Loucy (cell line): Measurements from ENCODE around the gene CDS2.

Source experiments
- H2AFZ ChIP-seq: fragments of 200-600 bp; sonication (generic); 2 replicates; pipeline ENCODE4 v1.6.0; 2016; ENCODE audit warnings: antibody characterized with exemption, mild to moderate bottlenecking, low read length, moderate library complexity
- H3F3A ChIP-seq: fragments of 200-600 bp; 2 replicates; pipeline ENCODE4 v1.6.0; 2016; ENCODE audit warnings: antibody characterized with exemption, low read depth, mild to moderate bottlenecking
- H3K27me3 ChIP-seq: fragments of 200-600 bp; sonication (generic); 2 replicates; pipeline ENCODE4 v1.6.1; 2014; ENCODE audit warnings: low read length, mild to moderate bottlenecking; ENCODE audit not compliant: insufficient read depth, poor library complexity, severe bottlenecking
- H3K36me3 ChIP-seq: fragments of 200-600 bp; sonication (generic); 2 replicates; pipeline ENCODE4 v1.6.1; 2016; ENCODE audit warnings: low read length; ENCODE audit not compliant: insufficient read depth
- H3K4me1 ChIP-seq: fragments of 200-600 bp; sonication (generic); 2 replicates; pipeline ENCODE4 v1.5.1; 2014; ENCODE audit warnings: low read length, mild to moderate bottlenecking; ENCODE audit not compliant: insufficient read depth, poor library complexity, severe bottlenecking
- H3K4me2 ChIP-seq: fragments of 200-600 bp; sonication (generic); 2 replicates; pipeline ENCODE4 v1.6.0; 2014; ENCODE audit warnings: antibody characterized with exemption, low read length, low read depth, mild to moderate bottlenecking; ENCODE audit not compliant: poor library complexity, severe bottlenecking
- H3K4me3 ChIP-seq: fragments of 200-600 bp; sonication (generic); 2 replicates; pipeline ENCODE4 v1.5.1; 2014; ENCODE audit warnings: low read length, mild to moderate bottlenecking, mixed read lengths; ENCODE audit not compliant: poor library complexity, severe bottlenecking
- H3K79me2 ChIP-seq: fragments of 200-600 bp; sonication (generic); 2 replicates; pipeline ENCODE4 v1.6.1; 2014; ENCODE audit warnings: low read length; ENCODE audit not compliant: insufficient read depth
- H3K9ac ChIP-seq: fragments of 200-600 bp; sonication (generic); 2 replicates; pipeline ENCODE4 v1.6.0; 2014; ENCODE audit warnings: mild to moderate bottlenecking, low read depth, low read length, moderate library complexity; ENCODE audit not compliant: poor library complexity, severe bottlenecking
- H3K9me2 ChIP-seq: fragments of 200-600 bp; sonication (generic); replicated peaks from 2 replicates; pipeline ENCODE4 v1.6.1; 2016; ENCODE audit warnings: low read depth, low read length, mixed read lengths
- H3K9me3 ChIP-seq: fragments of 200-600 bp; sonication (generic); 2 replicates; pipeline ENCODE4 v1.6.1; 2014; ENCODE audit warnings: mild to moderate bottlenecking, antibody characterized with exemption, low read length, low read depth; ENCODE audit not compliant: insufficient read depth
- H4K20me1 ChIP-seq: fragments of 200-600 bp; sonication (generic); 2 replicates; pipeline ENCODE4 v1.6.0; 2014; ENCODE audit warnings: antibody characterized with exemption, low read length, mild to moderate bottlenecking; ENCODE audit not compliant: insufficient read depth, poor library complexity, severe bottlenecking
- CTCF ChIP-seq: fragments of 200-600 bp; sonication (generic); conservative IDR thresholded peaks from 2 replicates; pipeline ENCODE4 v1.5.1; 2014; ENCODE audit warnings: mild to moderate bottlenecking, antibody characterized with exemption, low read length
- EZH2phosphoT487 ChIP-seq: fragments of 200-600 bp; IDR thresholded peaks from 2 replicates; pipeline ENCODE4 v1.6.1; 2018; ENCODE audit warnings: antibody characterized with exemption, mild to moderate bottlenecking, moderate library complexity, borderline replicate concordance

CDS2 gene

GRCh38 chr20:5126512-5127203 is at the start of gene CDS2:
CDS2 (plus strand) TSS chr20:5127008; CDS start chr20:5127093, 85 bp downstream.
- TF ChIP-seq EZH2phosphoT487 (no peak), CTCF (peak; percentile 69)
- peak within 1 kb of the TSS; percentile 88 for H2AFZ ChIP-seq
- H3K36me3 ChIP-seq = no peaks in the 10 kb centered on the region
- no peaks in the 10 kb centered on the region for H3K27me3 ChIP-seq
- peaks cover 19% of the 10 kb centered on the region for H4K20me1 ChIP-seq
- H3K9me3 ChIP-seq = no peaks in the 10 kb centered on the region
- peaks cover 24% of the 10 kb centered on the region for H3K4me1 ChIP-seq
- peaks cover 43% of the 10 kb centered on the region for H3K79me2 ChIP-seq
- peak within 1 kb of the TSS; percentile 84 for H3K9ac ChIP-seq
- H3K4me2 ChIP-seq = peak within 1 kb of the TSS; percentile 93
- H3K4me3 ChIP-seq = peak within 1 kb of the TSS; percentile 96
- H3F3A ChIP-seq = peaks cover 3% of the 10 kb centered on the region; the same call in 1 of the 2 replicates
- H3K9me2 ChIP-seq = no peaks in the 10 kb centered on the region

- Histone ChIP-seq H3K4me1 (no peaks in the 10 kb centered on the region), H2AFZ (peak overlapping the region; percentile 25; the same call in 1 of the 2 replicates), H3K9ac (no peak overlapping the region), H3K36me3 (no peaks in the 10 kb centered on the region), H3K9me3 (no peaks in the 10 kb centered on the region), H3K4me2 (peak overlapping the region; percentile 12), H3K27me3 (no peaks in the 10 kb centered on the region), H3K4me3 (no peak overlapping the region), H3F3A (no peaks in the 10 kb centered on the region), H3K79me2 (no peaks in the 10 kb centered on the region), H3K9me2 (no peaks in the 10 kb centered on the region), H4K20me1 (no peaks in the 10 kb centered on the region)
- no peak for TF ChIP-seq CTCF
- no peak for TF ChIP-seq EZH2phosphoT487
Observed at GRCh38 chr20:5077761-5078387, 48.9 kb upstream of the CDS2 start.

GRCh38 chr20:5078399-5078958 is 48.3 kb upstream of the CDS2 start:
- Histone ChIP-seq H3K36me3 (no peaks in the 10 kb centered on the region), H3K4me3 (no peak overlapping the region), H4K20me1 (no peaks in the 10 kb centered on the region), H3K9ac (no peak overlapping the region), H3K9me2 (no peaks in the 10 kb centered on the region), H3K4me1 (no peaks in the 10 kb centered on the region), H3K9me3 (no peaks in the 10 kb centered on the region), H3F3A (no peaks in the 10 kb centered on the region), H3K4me2 (peak overlapping the region; percentile 12), H3K27me3 (no peaks in the 10 kb centered on the region), H2AFZ (no peak overlapping the region), H3K79me2 (no peaks in the 10 kb centered on the region)
- no peak for TF ChIP-seq CTCF
- no peak for TF ChIP-seq EZH2phosphoT487
